ENCODE data around the gene TBX18.

The TBX18 gene

DNA sequence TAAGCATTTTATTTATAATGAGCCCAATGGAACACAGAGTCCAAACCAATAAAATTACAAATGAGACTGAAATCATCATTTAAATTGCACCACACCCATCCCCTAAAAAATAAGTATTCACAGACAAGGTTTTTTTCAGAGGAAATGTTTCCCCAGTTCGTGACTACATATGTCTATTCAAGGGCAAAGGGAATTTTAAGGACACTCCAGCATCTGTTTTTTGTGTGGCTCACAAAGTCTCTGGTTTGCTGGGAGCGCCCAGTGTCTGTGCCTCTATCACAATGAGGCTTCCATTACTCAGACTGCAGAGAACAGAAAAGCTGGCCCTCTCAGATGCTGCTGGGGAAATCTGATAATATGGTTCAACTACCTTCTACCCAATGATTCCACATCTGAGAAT is 16.0 kb downstream of the TBX18 start:
- H3K4me1 ChIP-seq (ENCODE audit: control insufficient read depth, insufficient read depth, low read length) = no peaks in the 10 kb centered on the region
- H3K36me3 ChIP-seq (ENCODE audit: control insufficient read depth in 2 of 2, insufficient read depth in 1 of 2, low read length in 2 of 2) = peaks cover 27 to 75% of the 10 kb centered on the region in 2 experiments
- POLR2A ChIA-PET = no interaction called here
- TF ChIP-seq, protein P1, sequence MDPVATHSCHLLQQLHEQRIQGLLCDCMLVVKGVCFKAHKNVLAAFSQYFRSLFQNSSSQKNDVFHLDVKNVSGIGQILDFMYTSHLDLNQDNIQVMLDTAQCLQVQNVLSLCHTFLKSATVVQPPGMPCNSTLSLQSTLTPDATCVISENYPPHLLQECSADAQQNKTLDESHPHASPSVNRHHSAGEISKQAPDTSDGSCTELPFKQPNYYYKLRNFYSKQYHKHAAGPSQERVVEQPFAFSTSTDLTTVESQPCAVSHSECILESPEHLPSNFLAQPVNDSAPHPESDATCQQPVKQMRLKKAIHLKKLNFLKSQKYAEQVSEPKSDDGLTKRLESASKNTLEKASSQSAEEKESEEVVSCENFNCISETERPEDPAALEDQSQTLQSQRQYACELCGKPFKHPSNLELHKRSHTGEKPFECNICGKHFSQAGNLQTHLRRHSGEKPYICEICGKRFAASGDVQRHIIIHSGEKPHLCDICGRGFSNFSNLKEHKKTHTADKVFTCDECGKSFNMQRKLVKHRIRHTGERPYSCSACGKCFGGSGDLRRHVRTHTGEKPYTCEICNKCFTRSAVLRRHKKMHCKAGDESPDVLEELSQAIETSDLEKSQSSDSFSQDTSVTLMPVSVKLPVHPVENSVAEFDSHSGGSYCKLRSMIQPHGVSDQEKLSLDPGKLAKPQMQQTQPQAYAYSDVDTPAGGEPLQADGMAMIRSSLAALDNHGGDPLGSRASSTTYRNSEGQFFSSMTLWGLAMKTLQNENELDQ (tag by site-specific recombination; IDR thresholded peaks at IDR 0.05; ENCODE audit: low read depth) = no peak
- TF ChIP-seq ZNF571 (tag by site-specific recombination; IDR thresholded peaks at IDR 0.05) = no peak
- TF ChIP-seq, protein P2, sequence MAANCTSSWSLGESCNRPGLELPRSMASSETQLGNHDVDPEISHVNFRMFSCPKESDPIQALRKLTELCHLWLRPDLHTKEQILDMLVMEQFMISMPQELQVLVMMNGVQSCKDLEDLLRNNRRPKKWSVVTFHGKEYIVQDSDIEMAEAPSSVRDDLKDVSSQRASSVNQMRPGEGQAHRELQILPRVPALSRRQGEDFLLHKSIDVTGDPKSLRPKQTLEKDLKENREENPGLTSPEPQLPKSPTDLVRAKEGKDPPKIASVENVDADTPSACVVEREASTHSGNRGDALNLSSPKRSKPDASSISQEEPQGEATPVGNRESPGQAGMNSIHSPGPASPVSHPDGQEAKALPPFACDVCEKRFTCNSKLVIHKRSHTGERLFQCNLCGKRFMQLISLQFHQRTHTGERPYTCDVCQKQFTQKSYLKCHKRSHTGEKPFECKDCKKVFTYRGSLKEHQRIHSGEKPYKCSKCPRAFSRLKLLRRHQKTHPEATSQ (tag by site-specific recombination; IDR thresholded peaks at IDR 0.05) = no peak
- TF ChIP-seq ZNF157 (tag by site-specific recombination; IDR thresholded peaks at IDR 0.05) = no peak
- no peak for TF ChIP-seq SALL2 (tag by site-specific recombination; IDR thresholded peaks at IDR 0.05; ENCODE audit: borderline replicate concordance)
- TF ChIP-seq ZNF19 (tag by site-specific recombination; IDR thresholded peaks at IDR 0.05; ENCODE audit: low read depth) = no peak
- TF ChIP-seq, protein P3, sequence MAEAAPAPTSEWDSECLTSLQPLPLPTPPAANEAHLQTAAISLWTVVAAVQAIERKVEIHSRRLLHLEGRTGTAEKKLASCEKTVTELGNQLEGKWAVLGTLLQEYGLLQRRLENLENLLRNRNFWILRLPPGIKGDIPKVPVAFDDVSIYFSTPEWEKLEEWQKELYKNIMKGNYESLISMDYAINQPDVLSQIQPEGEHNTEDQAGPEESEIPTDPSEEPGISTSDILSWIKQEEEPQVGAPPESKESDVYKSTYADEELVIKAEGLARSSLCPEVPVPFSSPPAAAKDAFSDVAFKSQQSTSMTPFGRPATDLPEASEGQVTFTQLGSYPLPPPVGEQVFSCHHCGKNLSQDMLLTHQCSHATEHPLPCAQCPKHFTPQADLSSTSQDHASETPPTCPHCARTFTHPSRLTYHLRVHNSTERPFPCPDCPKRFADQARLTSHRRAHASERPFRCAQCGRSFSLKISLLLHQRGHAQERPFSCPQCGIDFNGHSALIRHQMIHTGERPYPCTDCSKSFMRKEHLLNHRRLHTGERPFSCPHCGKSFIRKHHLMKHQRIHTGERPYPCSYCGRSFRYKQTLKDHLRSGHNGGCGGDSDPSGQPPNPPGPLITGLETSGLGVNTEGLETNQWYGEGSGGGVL (tag by site-specific recombination; IDR thresholded peaks at IDR 0.05) = no peak
- no peak for TF ChIP-seq ZNF544 (tag by site-specific recombination; IDR thresholded peaks at IDR 0.05)
- H3K27ac ChIP-seq (ENCODE audit: extremely low read depth, low read depth, low read length) = no peak overlapping the region
- H3K4me3 ChIP-seq (ENCODE audit: low read depth, low read length) = no peak overlapping the region
- H3K9me3 ChIP-seq (ENCODE audit: control insufficient read depth, insufficient read depth, low read depth, low read length) = no peaks in the 10 kb centered on the region
- CTCF ChIA-PET = no interaction called here

DNA sequence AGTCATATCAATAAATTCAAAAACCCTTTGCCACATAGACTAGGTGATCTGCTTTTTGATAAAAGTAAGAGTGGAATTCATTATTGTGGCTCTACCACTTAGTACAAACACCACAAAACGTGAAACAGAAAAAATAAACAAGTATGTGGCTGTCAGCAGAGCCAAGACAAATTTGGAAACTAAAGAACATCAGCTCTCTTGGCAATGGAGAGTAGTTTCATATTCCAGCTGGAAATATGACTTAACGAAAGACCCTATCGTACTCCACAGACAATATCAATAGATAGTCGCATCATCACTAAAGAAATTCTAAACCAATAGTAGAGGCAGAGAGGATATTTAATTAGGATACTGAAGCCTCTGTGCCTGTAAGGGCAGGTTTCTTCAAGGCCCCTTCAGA is 20.8 kb downstream of the TBX18 start:
- Histone ChIP-seq H3K4me3 (ENCODE audit: low read depth, low read length) (no peak overlapping the region), H3K4me1 (ENCODE audit: control insufficient read depth, insufficient read depth, low read length) (no peaks in the 10 kb centered on the region), H3K27ac (ENCODE audit: extremely low read depth, low read depth, low read length) (no peak overlapping the region), H3K9me3 (ENCODE audit: control insufficient read depth, insufficient read depth, low read depth, low read length) (no peaks in the 10 kb centered on the region), H3K36me3 (ENCODE audit: control insufficient read depth in 2 of 2, insufficient read depth in 1 of 2, low read length in 2 of 2) (peaks cover 36 to 83% of the 10 kb centered on the region in 2 experiments)
- ChIA-PET POLR2A (no interaction called here), CTCF (interaction anchor here (0.9 to 1.2 kb wide), 2 partner anchors 10 to 13 kb away, joined by 3 read pairs; no protein-coding TSS in a partner anchor)
- TF ChIP-seq OSR2 (tag by site-specific recombination; IDR thresholded peaks at IDR 0.05) (no peak), ZFP3 (tag by site-specific recombination; IDR thresholded peaks at IDR 0.05; ENCODE audit: low read depth) (no peak), ZNF658 (tag by site-specific recombination; IDR thresholded peaks at IDR 0.05) (no peak)

DNA sequence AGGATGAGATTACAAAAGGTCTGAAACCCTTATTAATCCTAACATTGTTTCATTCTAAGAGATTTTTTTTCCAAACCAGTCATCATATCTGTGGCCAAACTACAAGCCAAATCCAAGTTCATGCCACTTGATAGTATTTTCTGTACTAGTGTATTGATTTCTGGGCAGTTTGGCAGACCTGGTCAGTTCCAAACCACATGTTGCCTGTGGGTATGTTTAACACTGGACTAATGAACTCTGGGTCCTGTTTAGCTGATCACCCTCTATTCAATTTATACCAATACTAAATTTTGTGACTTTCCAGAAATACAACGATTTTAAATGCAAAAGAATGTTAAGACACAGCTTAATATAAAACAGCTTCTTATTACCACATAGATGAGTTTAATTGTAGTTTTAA is 24.0 kb downstream of the TBX18 start:
- no peak overlapping the region for H3K27ac ChIP-seq (ENCODE audit: extremely low read depth, low read depth, low read length)
- H3K4me1 ChIP-seq (ENCODE audit: control insufficient read depth, insufficient read depth, low read length) = no peaks in the 10 kb centered on the region
- ChIA-PET CTCF (interaction anchor here (0.6 to 1.7 kb wide), 2 partner anchors 192 to 318 kb away, joined by 5 read pairs; no protein-coding TSS in a partner anchor), POLR2A (no interaction called here)
- H3K9me3 ChIP-seq (ENCODE audit: control insufficient read depth, insufficient read depth, low read depth, low read length) = no peaks in the 10 kb centered on the region
- H3K4me3 ChIP-seq (ENCODE audit: low read depth, low read length) = no peak overlapping the region
- peaks cover 32 to 88% of the 10 kb centered on the region in 2 experiments for H3K36me3 ChIP-seq (ENCODE audit: control insufficient read depth in 2 of 2, insufficient read depth in 1 of 2, low read length in 2 of 2)
- TF ChIP-seq ZNF416 (tag by site-specific recombination; IDR thresholded peaks at IDR 0.05) = no peak
- no peak for TF ChIP-seq ZNF169 (tag by site-specific recombination; IDR thresholded peaks at IDR 0.05)
- TF ChIP-seq ZNF777 (tag by site-specific recombination; IDR thresholded peaks at IDR 0.05; ENCODE audit: borderline replicate concordance) = no peak
- TF ChIP-seq ZNF423 (tag by site-specific recombination; IDR thresholded peaks at IDR 0.05) = no peak
- TF ChIP-seq GFI1B (tag by site-specific recombination; IDR thresholded peaks at IDR 0.05) = no peak
- TF ChIP-seq, protein P4, sequence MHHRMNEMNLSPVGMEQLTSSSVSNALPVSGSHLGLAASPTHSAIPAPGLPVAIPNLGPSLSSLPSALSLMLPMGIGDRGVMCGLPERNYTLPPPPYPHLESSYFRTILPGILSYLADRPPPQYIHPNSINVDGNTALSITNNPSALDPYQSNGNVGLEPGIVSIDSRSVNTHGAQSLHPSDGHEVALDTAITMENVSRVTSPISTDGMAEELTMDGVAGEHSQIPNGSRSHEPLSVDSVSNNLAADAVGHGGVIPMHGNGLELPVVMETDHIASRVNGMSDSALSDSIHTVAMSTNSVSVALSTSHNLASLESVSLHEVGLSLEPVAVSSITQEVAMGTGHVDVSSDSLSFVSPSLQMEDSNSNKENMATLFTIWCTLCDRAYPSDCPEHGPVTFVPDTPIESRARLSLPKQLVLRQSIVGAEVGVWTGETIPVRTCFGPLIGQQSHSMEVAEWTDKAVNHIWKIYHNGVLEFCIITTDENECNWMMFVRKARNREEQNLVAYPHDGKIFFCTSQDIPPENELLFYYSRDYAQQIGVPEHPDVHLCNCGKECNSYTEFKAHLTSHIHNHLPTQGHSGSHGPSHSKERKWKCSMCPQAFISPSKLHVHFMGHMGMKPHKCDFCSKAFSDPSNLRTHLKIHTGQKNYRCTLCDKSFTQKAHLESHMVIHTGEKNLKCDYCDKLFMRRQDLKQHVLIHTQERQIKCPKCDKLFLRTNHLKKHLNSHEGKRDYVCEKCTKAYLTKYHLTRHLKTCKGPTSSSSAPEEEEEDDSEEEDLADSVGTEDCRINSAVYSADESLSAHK (tag by site-specific recombination; IDR thresholded peaks at IDR 0.05) = no peak
- TF ChIP-seq, protein P5, sequence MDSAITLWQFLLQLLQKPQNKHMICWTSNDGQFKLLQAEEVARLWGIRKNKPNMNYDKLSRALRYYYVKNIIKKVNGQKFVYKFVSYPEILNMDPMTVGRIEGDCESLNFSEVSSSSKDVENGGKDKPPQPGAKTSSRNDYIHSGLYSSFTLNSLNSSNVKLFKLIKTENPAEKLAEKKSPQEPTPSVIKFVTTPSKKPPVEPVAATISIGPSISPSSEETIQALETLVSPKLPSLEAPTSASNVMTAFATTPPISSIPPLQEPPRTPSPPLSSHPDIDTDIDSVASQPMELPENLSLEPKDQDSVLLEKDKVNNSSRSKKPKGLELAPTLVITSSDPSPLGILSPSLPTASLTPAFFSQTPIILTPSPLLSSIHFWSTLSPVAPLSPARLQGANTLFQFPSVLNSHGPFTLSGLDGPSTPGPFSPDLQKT (IDR thresholded peaks at IDR 0.05; ENCODE audit: borderline replicate concordance, low read depth, low read length) = no peak
- TF ChIP-seq ZNF350 (tag by site-specific recombination; IDR thresholded peaks at IDR 0.05) = no peak
- no peak for TF ChIP-seq ZIC2 (tag by site-specific recombination; IDR thresholded peaks at IDR 0.05)
- TF ChIP-seq, protein P6, sequence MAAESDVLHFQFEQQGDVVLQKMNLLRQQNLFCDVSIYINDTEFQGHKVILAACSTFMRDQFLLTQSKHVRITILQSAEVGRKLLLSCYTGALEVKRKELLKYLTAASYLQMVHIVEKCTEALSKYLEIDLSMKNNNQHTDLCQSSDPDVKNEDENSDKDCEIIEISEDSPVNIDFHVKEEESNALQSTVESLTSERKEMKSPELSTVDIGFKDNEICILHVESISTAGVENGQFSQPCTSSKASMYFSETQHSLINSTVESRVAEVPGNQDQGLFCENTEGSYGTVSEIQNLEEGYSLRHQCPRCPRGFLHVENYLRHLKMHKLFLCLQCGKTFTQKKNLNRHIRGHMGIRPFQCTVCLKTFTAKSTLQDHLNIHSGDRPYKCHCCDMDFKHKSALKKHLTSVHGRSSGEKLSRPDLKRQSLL (tag by site-specific recombination; IDR thresholded peaks at IDR 0.05) = no peak
- no peak for TF ChIP-seq ZNF138 (tag by site-specific recombination; IDR thresholded peaks at IDR 0.05; ENCODE audit: borderline replicate concordance)
